RCC 7860 (cell line): ENCODE measurements around the gene KANK2.

Experiments
- DNase-seq: peaks from one replicate; pipeline ENCODE4 v3.0.0-alpha.2; 2015; ENCODE audit warnings: low spot score
- FAIRE-seq: peaks from 2 replicates; lab custom pipeline; 2012; peaks lifted over from hg19 to GRCh38; lab: Jason Lieb, UNC

The KANK2 gene

DNA sequence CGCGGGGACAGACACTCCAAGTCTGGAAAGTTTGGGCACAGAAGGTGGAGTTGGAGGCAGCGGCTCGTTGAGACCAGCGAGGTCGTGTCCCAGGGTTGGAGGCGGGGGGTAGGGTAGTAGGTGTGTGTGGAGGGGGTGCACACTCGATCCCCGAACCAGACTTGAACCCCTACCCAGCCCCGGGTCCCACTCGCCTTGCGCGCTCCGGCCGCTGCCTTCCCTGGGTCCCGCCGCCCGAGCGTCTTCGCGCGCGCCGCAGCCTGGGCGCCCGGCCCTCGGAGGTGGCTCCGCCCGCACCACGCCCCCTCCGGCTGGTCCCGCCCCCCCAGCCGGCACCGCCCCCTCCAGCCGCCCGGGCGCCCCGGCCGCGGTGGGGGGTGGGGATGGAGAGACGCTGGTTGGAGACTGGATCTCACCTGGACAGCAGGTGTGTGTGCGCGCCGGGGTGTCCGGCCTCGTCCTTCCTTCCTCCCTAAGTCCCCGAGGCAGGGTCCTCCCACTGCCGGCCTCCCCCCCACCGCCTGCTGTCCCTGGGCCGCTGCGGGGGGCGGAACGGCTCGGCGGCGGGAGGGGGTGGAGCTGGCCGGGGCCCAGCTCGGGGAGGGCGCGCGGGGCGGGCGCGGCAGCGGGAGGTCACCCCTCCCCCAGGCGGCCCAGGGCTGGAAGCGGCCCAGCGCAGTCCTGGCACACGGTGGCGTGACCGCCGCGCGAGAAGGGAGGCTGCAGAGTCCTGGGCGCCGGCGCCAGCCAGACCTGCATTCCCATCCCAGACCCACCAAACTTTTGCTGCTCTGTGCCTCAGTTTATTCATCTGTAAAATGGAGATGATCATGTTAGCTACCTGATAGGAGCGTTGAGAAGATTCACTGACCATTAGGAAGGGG, at the start of gene KANK2:
Gene KANK2, minus strand, starts transcription at position 255 of the 884 bp plus-strand sequence. CDS start 3,034 bp downstream, outside the sequence.
- FAIRE-seq, result no peak
- peak; percentile 68 for DNase-seq

- FAIRE-seq (no peak), DNase-seq (no peak)
Observed at GRCh38 chr19:11246941-11247340, 49.6 kb upstream of the KANK2 start.

DNA sequence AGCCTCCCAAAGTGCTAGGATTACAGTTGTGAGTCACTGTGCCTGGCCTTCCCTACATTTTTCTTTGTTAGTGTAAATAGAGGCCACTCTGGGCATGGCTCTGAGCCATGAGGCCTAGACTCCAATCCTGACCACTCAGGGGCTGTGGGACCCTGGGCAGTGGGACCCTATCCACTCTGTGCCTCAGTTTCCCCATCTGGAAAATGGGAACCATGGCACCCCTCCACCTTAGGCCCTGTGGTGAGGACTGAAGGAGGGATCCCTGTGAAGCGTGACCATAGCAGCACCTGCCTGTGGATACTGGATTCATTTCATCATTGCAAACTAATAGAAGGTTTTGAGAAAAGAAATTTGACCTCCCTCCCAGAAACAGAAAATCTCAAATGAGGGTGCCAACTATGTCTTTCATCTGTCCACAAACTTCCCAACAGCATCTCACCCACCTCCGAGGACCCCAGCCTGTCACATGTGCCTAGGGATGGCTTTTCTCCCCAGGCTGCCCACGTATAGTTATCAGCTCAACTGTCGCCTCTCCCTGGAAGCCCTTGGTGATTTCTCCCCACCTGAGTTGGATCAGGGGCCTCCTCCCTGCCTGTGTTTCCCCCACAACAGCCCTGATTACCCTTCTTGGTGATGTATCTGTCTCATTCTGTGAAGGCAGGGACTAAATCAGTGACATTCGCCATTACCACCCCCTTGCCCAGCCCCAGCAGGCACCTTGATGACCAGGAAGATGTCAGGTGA, 47.7 kb upstream of the KANK2 start:
- no peak for DNase-seq
- no peak for FAIRE-seq

- FAIRE-seq (no peak), DNase-seq (no peak)
Observed at GRCh38 chr19:11243798-11244169, 46.4 kb upstream of the KANK2 start.

- DNase-seq (peak; percentile 53), FAIRE-seq (no peak)
Observed at GRCh38 chr19:11242864-11243797, 45.8 kb upstream of the KANK2 start.

DNA sequence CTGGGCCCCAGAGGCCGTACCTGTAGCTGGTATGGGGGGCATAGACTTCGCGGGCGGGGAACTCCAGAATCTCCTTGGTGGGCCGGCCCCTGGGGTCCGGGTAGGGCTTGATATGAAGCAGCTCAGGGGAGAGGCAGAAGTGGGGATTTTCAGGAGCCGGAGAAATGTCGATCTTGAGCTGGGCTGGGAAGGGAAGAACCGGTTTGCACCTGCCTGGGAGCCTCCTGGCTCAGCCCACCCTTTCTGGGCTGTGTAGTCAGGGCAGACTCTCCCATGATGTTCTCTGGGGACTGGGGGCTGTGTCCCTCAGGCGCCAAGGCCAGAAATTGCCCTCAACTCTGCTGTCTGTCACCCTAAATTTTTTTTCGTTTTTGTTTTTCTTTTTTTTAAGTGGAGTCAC, 44.7 kb upstream of the KANK2 start:
- DNase-seq (no peak), FAIRE-seq (no peak)

GRCh38 chr19:11240008-11240444, 42.7 kb upstream of the KANK2 start:
- FAIRE-seq (no peak), DNase-seq (no peak)

DNA sequence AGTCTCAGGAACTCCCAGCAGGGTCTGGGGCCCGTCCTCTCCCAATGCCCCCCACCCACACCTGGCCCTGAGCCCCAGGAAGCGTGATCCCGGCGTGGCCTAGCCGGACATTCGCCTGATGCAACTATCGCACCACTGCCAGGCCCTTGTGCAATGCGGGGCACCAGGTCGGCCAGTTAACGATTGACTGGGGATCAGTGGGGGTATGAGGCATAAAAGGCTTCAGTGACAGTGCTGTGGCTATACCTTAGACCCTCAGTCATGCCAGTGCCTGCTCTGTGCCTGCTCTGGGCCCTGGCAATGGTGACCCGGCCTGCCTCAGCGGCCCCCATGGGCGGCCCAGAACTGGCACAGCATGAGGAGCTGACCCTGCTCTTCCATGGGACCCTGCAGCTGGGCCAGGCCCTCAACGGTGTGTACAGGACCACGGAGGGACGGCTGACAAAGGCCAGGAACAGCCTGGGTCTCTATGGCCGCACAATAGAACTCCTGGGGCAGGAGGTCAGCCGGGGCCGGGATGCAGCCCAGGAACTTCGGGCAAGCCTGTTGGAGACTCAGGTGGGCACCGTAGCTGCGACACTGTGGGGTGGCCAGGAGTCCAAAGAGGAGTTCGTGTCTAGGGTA, 42.1 kb upstream of the KANK2 start, which contains the start of gene ANGPTL8:
Gene ANGPTL8, plus strand, starts transcription at position 243 of the 624 bp plus-strand sequence. Its CDS starts 19 bp downstream, at position 262.
- no peak for DNase-seq
- FAIRE-seq, result no peak

DNA sequence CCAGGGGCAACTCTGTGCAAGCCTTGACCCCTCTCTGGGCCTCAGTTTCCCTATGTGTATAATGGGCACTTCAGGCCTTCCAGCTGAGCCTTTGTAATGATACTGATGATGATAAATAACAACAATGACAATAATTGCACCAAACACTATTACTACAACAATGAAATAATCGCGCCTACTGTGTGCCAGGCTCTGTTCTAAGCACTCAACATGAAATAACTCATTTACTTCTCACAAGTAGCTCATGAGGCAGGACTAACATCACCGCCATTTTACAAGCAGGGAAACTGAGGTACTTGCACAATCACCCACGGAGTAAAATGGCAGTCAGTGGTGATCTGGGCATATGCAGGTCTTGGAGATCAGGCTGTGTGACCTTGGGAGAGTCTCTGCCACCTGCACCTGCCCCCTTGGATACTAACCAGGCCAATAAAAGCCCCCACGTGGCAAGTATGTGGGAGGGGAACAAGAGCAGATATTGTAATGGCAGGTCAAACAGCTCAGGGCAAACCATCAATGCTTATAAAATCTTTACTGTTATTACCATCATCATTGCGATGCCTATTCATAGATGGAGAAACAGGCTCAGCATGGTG, 41.5 kb upstream of the KANK2 start:
- FAIRE-seq (no peak), DNase-seq (no peak)

DNA sequence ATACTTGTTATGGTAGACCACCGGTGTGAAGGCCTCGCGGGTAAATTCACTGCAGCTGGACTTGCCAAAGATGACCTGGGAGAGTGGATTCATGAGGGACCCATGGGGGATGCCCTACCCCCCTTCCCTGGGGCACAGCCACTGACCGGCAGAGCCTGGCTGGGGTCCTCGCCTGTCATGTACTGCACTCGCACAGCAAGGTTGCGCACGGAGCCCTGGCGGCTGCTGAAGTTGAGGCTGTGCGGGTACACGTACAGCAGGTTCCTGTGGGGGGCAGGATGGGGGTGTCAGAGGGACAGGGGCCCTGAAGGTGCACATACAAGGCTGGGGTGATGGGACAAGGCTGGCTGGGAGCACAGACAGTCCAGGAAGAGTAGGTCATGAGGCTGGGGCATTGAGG, 40.7 kb upstream of the KANK2 start:
- DNase-seq, result no peak
- FAIRE-seq, result no peak

GRCh38 chr19:11237321-11237720, 40.0 kb upstream of the KANK2 start:
- no peak for DNase-seq
- FAIRE-seq, result no peak

- FAIRE-seq (no peak), DNase-seq (no peak)
Observed at GRCh38 chr19:11236324-11237301, 39.3 kb upstream of the KANK2 start.

DNA sequence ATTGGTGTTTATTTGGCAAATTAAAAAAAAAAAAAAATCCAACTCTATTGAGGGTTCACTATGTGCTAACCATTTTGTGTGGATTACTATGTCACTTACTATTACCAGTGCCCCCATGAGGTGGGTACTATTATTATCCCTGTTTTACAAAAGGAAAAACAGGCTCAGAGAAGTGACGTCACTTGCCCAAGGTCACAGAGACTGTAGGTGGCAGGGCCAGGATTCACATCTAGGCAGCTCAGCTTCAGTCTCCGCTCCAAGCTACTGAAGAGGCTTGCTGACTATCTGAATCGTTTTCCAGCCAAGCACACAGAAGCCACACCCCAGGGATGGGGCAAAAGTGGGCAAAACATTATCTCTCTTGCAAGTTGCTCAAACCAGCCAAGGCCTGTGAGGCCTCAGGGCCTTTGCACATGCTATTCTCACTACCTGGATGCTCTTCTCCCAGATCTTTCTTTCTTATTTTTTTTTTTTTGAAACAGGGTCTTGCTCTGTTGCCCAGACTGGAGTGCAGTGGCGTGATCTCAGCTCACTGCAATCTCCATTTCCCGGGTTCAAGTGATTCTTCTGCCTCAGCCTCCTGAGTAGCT, 37.2 kb upstream of the KANK2 start:
- DNase-seq, result no peak
- FAIRE-seq, result no peak

- no peak for DNase-seq
- no peak for FAIRE-seq
Observed at GRCh38 chr19:11233073-11233472, 35.7 kb upstream of the KANK2 start.

DNA sequence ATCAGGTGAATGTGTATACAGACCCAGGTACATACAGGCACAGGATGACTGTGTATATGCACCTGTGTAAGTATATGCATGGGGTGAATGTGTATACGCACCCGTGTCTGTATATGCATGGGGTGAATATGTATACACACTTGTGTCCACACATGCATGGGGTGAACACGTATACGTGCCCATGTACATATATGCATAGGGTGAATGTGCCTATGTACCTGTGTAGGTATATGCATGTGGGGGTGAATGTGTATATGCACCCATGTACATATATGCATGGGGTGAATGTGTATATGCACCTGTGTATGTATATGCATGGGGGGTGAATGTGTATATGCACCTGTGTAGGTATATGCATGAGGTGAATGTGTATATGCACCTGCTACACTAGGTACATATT, 35.2 kb upstream of the KANK2 start:
- no peak for DNase-seq
- FAIRE-seq, result no peak

DNA sequence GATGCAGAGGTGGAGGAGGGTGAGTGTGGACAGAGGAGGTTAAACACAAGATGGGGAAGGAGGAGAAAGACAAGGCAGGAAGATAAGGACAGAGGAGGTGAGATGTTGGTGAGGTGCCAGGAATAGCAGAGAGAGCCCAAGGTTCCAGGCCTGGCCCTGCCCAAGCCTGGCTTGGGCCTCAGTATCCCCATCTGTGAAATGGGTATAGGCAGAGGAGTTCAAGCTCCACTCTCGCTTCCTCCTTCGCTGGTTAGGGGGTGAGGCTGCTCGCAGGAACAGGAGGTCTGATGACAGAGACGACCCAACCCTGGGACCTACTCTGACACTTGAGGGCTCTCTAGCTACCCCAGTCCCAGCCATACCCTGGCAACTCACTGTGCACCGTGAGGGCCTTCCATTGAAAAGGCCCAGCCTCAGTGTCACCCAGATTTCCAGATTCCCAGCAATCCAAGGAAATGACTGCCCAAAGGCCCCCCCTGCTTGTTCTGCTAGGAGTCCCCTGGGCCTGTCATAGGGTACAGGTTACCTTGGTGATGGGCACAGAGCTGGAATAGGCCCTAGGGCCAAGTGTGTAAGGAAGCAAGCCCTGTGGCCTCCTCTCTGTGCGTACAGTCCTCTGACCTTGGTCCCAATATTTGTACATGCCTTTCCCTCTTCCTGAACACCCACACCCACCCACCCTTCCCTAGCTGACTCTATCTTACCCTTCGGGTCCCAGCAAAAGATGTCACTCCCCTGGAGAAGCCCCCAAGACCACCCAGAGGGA, 33.5 kb upstream of the KANK2 start:
- FAIRE-seq (no peak), DNase-seq (no peak)

- DNase-seq (no peak), FAIRE-seq (no peak)
Observed at GRCh38 chr19:11227195-11227886, 30.0 kb upstream of the KANK2 start.
